Testis (tissue), 3 donors: ENCODE results near the gene SMYD3. TPM values are rescaled to one million over a fixed set of nuclear protein-coding genes. Genes with fewer than 3 reads are reported as not detected.

Experiments
- DNase-seq: peaks from one replicate; pipeline ENCODE4 v3.0.0-alpha.2; 2019
- H3K27ac ChIP-seq, 2 donors: fragments of 200-600 bp; sonication (generic); one replicate each; pipeline ENCODE4 v1.5.1; 2019
- H3K27me3 ChIP-seq: fragments of 200-600 bp; sonication (generic); one replicate; pipeline ENCODE4 v1.5.1; 2019
- H3K36me3 ChIP-seq: fragments of 200-600 bp; sonication (generic); one replicate; pipeline ENCODE4 v1.5.1; 2017; ENCODE audit warnings: low read depth; ENCODE audit errors: missing control alignments
- H3K4me1 ChIP-seq: fragments of 200-600 bp; sonication (generic); one replicate; pipeline ENCODE4 v1.5.1; 2019
- H3K4me3 ChIP-seq, 2 donors: fragments of 200-600 bp; sonication (generic); one replicate each; pipeline ENCODE4 v1.5.1; 2017 to 2019
- H3K9me3 ChIP-seq: fragments of 200-600 bp; sonication (generic); one replicate; pipeline ENCODE4 v1.5.1; 2017
- CTCF ChIP-seq, 3 experiments: fragments of 450-650 bp in 2 of 3; fragments of 200-600 bp in 1 of 3; sonication (generic) in 1 of 3; IDR thresholded peaks; one replicate each; pipeline ENCODE4 v1.5.1; 2016 to 2019; ENCODE audit warnings: antibody characterized with exemption in 3 of 3, mild to moderate bottlenecking in 2 of 3, moderate library complexity in 1 of 3
- POLR2A ChIP-seq: fragments of 450-650 bp; IDR thresholded peaks from one replicate; pipeline ENCODE4 v1.6.1; 2017; ENCODE audit warnings: antibody characterized with exemption, mild to moderate bottlenecking, moderate library complexity
- WGBS, 2 donors: methylation state at CpG; one replicate each; pipeline ENCODE4 v1.1.5; 2018; 5-methylcytosine and 5-hydroxymethylcytosine counted together
- intact Hi-C: fragments of 100-400 bp; cut with DNase I; formaldehyde crosslinking; loops from one replicate; pipeline ENCODE4 v1.15.1; 2023; ENCODE audit warnings: low total_unique reads
- polyA plus RNA-seq: library from polyadenylated mRNA; stranded (reverse); fragments of 350-450 nt; fragmentation: Illumina TruSeq; extraction: RNeasy Lipid Tissue Mini Kit (QIAGEN cat#74804); gene quantifications from one replicate; pipeline ENCODE4 v1.2.3, GENCODE V29; 2014; ENCODE audit warnings: low read depth, low replicate concordance; ENCODE audit not compliant: insufficient read depth
- total RNA-seq, 2 donors: library from RNA; depleted of rRNA; stranded (reverse); fragments of >200 nt; gene quantifications; one replicate each; pipeline ENCODE4 v1.2.3, GENCODE V29; 2016

SMYD3 gene
- total and polyA plus RNA-seq, 3 donors from 2014 or later, result 23.0 to 38.8 (median 38.7) TPM

GRCh38 chr1:246081138-246081702 lies 425.9 kb downstream of the SMYD3 start:
- TF ChIP-seq POLR2A, result no peak
- no peak for TF ChIP-seq CTCF (IDR thresholded peaks at IDR 0.05)
- WGBS, 2 donors, result 88 to 91% methylated on average over 4 of the region's 4 CpGs
- no peak for DNase-seq
- Histone ChIP-seq H3K9me3 (no peaks in the 10 kb centered on the region), H3K4me1 (no peaks in the 10 kb centered on the region), H3K36me3 (no peaks in the 10 kb centered on the region), H3K4me3 (no peak overlapping the region), H3K27ac (no peak overlapping the region), H3K27me3 (no peaks in the 10 kb centered on the region)
- intact Hi-C loops, result no loop called here

GRCh38 chr1:246080031-246080430 lies 427.0 kb downstream of the SMYD3 start:
- H3K4me1 ChIP-seq, result no peaks in the 10 kb centered on the region
- H3K27ac ChIP-seq, result no peak overlapping the region
- DNase-seq, result no peak
- no peaks in the 10 kb centered on the region for H3K36me3 ChIP-seq
- 97% methylated on average over 7 to 9 of the region's 9 CpGs for WGBS, 2 donors
- H3K9me3 ChIP-seq, result no peaks in the 10 kb centered on the region
- TF ChIP-seq CTCF (IDR thresholded peaks at IDR 0.05) (no peak), POLR2A (no peak)
- intact Hi-C loops, result no loop called here
- no peak overlapping the region for H3K4me3 ChIP-seq
- no peaks in the 10 kb centered on the region for H3K27me3 ChIP-seq

GRCh38 chr1:246078888-246079252 lies 428.2 kb downstream of the SMYD3 start:
- TF ChIP-seq CTCF (IDR thresholded peaks at IDR 0.05), result no peak
- no peak for TF ChIP-seq POLR2A
- no peaks in the 10 kb centered on the region for H3K4me1 ChIP-seq
- no peaks in the 10 kb centered on the region for H3K36me3 ChIP-seq
- H3K9me3 ChIP-seq, result no peaks in the 10 kb centered on the region
- no peak overlapping the region for H3K27ac ChIP-seq
- H3K27me3 ChIP-seq, result no peaks in the 10 kb centered on the region
- WGBS, 2 donors, result 90 to 95% methylated on average over 1 of the region's 1 CpG
- intact Hi-C loops, result no loop called here
- DNase-seq, result no peak
- H3K4me3 ChIP-seq, result no peak overlapping the region

- no peaks in the 10 kb centered on the region for H3K4me1 ChIP-seq
- intact Hi-C loops, result no loop called here
Observed at GRCh38 chr1:246078126-246078887, 428.8 kb downstream of the SMYD3 start.

More at GRCh38 chr1:246078126-246078887, 428.8 kb downstream of the SMYD3 start:
- TF ChIP-seq POLR2A, result no peak
- no peak for TF ChIP-seq CTCF (IDR thresholded peaks at IDR 0.05)
- no peaks in the 10 kb centered on the region for H3K27me3 ChIP-seq
- H3K4me3 ChIP-seq, result no peak overlapping the region
- no peaks in the 10 kb centered on the region for H3K36me3 ChIP-seq
- no peaks in the 10 kb centered on the region for H3K9me3 ChIP-seq
- WGBS, 2 donors, result 73 to 83% methylated on average over 9 of the region's 9 CpGs
- DNase-seq, result no peak
- H3K27ac ChIP-seq, result no peak overlapping the region
